Right hindlimb (tissue), 1 donor: ENCODE results near the gene CEP295NL.
"Not testable (repeated sequence)": the region's sequence is repeated elsewhere in the genome, so short reads cannot be mapped to it uniquely, and the experiment has no call there.

Experiments used
- DNase-seq: peaks from one replicate; pipeline ENCODE4 v3.0.0-alpha.2; 2018

Gene CEP295NL

DNA sequence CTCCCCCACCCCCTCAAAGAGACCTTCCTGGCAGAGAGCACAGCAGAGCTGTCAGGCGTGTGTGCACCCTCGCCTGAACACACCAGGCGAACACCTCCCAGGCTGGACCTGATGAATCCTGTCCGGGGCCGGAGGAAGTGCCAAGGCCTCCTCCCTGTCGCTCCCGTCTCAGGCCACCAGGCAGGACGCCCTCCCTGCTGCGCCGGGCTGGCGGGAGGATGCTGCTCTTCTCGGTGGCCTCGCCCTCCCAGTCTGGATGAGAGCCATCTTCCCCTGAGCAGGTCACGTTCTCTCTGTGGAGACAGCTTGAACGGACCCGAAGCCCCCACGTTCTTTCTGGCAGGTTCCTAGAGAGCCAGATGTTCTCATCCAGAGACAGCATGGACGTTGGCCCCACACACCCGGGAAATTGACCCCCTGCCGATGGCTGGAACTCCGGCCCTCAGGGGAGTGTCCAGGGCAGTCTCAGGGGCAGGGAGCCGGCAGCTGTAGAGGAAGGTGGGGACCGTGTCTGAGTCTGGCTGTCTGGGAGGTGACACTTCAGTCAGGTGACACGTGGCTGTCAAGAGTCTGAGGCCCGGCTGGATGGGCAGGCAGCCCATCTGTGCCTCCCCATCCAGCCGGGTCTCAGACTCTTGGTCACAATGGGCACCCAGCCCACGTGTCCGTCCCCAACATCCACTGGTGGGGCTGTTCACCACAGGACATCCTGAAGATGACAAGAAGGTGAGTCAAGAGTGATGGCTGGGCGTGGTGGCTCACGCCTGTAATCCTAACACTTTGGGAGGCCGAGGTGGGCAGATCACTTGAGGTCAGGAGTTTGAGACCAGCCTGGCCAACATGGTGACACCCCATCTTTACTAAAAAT is 27.1 kb upstream of the CEP295NL start:
- DNase-seq, result no peak

DNA sequence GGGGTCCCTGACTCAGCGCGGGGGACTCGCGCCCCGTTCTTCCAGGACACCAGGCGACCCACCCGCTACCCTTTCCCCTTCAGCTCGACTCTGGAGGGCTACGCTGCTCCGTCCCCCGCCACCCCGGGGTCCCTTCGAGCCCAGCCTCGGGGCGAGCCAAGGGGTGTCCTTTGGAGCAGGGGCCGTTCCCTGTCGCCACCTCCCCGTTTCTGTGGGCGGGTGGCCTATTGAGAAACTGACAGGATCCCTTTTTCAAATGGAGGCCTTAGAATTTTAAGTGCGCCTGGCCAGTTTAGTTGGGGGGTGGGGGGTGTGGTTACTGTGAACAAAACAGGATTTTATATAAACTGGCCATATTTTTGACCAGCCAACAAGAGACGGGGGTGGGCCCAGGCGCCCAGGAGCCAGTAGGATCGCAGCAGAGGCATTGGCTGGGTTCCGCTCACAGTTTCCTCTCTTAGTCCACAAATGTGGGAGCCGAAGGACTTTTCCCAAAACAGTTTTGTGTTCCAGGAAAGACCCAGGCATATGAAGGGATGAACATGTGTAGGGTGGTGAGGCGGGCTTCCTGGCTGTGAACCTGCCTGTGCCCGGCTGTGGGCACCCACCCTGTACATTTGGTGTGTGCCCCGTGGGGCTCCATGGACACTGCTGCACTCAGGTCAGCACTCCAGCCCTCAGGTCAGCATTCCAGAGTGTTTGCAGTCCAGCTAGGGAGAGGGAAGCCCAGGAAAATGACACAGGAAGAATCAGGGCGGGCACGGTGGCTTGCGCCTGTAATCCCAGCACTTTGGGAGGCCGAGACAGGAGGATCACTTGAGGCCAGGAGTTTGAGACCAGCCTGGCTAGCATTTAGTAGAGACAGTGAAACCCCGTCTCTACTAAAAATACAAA is 22.9 kb upstream of the CEP295NL start:
- DNase-seq, result peak; percentile 93

- peak; percentile 93 for DNase-seq
Observed at GRCh38 chr17:78925234-78925633, 22.2 kb upstream of the CEP295NL start, which contains the start of gene TIMP2. TIMP2 (minus strand) TSS chr17:78925387; CDS start chr17:78925088, 299 bp downstream.

GRCh38 chr17:78924481-78925151 is 21.6 kb upstream of the CEP295NL start:
- DNase-seq, result peak; percentile 64

DNA sequence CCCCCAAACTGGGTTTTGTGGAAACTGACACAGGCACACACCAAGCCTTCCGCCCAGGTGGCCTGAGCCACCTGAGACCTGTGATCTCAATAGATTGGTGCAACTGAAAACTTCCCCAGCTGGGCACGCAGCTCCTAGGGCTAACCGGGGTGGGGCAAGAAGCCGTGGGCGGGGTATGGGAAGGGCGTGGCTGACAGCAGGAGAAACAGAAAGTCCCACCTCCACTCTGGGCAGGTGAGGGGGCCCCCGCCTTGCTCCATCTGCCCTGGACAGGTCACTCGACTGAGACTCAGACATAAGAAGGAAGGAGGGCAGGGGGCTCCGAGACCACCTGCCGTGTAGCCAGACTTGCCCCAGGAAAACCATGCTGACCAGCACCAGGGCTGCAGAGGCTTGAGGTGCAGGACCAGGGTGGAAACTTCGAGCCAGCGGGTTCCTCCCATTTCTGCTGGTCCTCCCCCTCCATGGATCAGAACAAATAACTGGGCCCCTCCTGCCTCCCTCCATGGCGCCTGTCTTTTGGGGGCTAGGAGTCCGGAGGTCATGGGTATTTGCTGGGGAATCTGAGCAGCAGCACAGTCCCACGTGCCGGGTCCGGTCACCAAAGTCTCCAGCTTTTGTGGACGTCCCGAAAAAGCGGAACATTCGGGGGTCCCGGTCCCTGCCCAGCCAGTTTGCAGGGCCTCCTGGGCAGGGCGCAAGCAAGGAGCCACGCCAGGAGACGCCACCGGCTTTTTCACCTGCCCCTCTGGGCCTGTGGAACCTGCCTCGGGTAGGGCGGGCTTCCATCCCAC is 20.9 kb upstream of the CEP295NL start:
- DNase-seq, result no peak

- no peak for DNase-seq
Observed at GRCh38 chr17:78922816-78923498, 20.0 kb upstream of the CEP295NL start.

DNA sequence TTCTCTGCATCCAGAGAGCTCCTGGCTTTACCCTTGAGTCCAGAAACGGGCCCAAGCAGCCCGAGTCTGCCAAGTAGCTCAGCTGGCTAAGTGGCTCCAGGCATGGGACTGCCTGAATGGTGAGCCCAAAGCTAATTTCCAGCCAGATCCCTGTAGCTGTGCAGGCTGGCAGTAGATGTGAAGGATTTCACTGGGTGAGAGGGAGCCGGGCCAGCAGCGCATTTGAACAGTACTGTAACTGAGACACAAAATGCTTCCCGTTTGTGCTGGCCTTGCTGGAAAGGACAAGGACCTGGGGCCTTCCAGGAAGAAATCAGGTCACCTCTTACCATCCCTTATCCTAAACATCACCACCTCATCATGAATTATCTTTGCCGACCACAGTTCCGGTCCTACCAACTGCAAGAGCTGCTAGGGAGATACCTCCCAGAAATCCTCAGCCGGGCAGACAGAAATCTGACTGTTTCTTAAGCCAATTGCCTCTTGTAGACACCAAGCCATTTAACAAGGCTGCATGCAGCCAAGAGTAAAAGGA is 18.5 kb upstream of the CEP295NL start:
- peak; percentile 66 for DNase-seq

GRCh38 chr17:78920528-78920927 is 17.5 kb upstream of the CEP295NL start:
- no peak for DNase-seq

- no peak for DNase-seq
Observed at GRCh38 chr17:78919861-78920450, 17.0 kb upstream of the CEP295NL start.

DNA sequence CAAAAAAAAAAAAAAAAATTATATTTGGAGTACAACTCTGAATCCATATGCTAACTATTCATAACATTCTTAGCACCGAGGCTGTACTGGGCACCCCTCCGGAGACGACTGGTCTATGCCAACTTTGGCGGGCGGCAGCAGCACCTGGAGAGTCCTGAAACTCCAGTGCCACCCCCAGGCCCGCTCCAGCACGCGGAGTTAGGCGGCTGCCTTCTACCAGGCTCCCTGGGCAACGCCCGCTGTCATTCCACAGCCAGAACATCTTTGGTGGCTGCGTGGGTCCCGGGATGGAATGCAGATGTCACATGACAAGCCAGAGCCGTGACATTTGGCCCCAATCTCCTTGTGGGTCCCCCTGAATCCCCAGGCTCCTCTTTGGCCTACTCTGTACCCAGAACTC is 16.0 kb upstream of the CEP295NL start:
- no peak for DNase-seq

- no peak for DNase-seq
Observed at GRCh38 chr17:78917451-78918275, 14.7 kb upstream of the CEP295NL start.

GRCh38 chr17:78915872-78916632 is 13.1 kb upstream of the CEP295NL start:
- peak; percentile 55 for DNase-seq

- no peak for DNase-seq
Observed at GRCh38 chr17:78913115-78913514, 10.1 kb upstream of the CEP295NL start.

- DNase-seq, result no peak
Observed at GRCh38 chr17:78912082-78912481, 9.1 kb upstream of the CEP295NL start.

DNA sequence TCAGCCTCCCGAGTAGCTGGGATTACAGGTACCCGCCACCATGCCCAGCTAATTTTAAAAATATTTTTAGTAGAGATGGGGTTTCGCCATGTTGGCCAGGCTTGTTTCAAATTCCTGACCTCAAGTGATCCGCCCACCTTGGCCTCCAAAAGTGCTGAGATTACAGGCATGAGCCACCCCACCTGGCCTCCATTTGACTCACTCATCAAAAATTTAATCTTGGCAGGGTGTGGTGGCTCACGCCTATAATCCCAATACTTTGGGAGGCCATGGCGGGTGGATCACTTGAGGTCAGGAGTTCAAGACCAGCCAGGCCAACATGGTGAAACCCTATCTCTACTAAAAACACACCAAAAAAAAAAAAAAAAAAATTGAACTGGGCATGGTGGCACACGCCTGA is 8.5 kb upstream of the CEP295NL start:
- not testable (repeated sequence) for DNase-seq

DNA sequence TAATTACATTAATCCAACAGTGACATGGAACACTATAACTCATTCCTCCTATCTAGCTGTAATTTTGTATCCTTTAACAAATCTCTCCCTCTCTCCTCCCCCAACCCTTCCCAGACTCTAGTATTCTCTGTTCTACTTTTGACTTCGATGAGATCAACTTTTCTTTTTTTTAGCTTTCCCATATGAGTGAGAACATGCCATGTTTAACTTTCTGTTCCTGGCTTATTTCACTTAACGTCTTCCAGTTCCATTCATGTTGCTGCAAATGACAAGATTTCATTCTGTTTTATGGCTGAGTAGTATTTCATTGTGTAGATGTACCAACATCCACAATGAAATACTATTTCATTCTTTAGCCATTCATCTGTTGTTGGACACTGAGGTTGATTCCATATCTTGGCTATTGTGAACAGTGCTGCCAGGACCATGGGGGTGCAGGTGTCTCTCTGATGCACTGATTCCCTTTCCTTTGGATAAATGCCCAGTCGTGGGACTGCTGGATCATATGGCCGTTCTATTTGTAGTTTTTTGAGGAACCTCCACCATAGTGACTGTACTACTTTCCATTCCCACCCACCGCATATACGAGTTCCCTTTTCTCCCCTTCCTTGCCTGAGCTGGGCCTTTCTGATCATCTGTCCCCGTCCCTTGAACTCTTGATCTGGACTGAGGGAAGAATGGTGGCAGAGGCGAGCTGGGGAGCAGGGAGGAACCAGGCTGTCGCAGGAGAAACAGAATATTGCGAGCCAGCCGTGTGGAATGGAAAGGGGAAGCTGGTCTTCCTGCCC is 7.7 kb upstream of the CEP295NL start:
- no peak for DNase-seq

DNA sequence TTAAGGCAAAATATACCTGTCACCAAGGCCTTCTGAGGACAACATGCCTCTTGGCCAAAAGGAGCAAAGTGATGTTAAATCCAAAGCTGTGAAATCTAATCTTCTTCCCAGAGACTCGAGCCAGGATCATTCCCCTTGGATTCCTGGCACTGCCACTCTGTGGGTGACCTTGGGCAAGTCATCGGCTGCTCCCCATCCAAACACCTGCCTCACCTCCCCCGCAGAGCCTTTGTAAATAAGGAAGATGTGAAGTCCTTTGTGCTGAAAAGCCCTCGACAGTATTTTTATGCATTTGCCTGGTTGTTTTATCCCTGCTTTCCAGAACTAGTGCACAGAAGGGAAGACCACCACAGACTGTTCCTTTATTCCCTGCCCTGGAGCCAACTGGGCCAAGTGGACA is 5.4 kb upstream of the CEP295NL start:
- no peak for DNase-seq

DNA sequence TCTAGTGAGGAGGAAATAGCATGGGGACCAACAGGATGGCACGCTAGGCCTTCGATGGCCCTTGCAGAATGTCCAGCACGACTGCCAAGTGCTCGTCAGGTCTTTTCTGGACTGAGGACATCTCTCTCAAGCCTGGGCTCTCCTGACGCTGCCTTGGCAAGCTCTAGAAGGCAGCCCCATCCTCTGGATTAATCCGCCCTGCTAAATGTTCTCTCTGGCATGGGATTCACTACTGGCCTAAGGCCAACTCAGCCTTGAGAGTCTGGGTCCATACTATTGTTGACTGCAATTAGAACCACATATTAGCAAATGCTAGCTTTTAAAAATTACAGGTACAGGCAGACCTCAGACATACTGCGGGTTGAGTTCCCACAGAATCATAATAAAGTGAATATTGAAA is 2.5 kb upstream of the CEP295NL start:
- no peak for DNase-seq
